ENCODE measurements around the gene MCM9. TPM values are rescaled to one million over a fixed set of nuclear protein-coding genes. Genes with fewer than 3 reads are reported as not detected.

MCM9 gene
- total RNA-seq, 1 donor from 2014 or later, result 17.6 TPM

DNA sequence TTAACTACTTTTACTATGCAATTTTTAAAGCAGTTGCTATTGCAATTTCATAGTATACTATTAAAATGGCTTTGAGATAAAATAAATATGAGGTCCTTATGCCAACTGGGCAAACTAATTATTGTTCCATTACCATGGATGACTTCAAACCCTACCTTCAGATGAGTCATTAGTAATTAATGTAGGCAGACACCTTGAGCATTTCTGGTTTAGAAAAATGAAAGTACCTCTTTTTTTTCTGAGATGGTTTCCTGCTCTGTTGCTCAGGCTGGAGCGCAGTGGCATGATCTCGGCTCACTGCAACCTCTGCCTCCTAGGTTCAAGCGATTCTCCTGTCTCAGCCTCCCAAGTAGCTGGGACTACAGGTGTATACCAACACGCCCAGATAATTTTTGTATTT, 29.1 kb downstream of the MCM9 start:
- no peaks in the 10 kb centered on the region for H3K27me3 Mint-ChIP-seq (ENCODE audit: low read depth)
- H3K4me1 Mint-ChIP-seq, result peaks cover 3% of the 10 kb centered on the region
- H3K9me3 Mint-ChIP-seq, result no peaks in the 10 kb centered on the region
- H3K4me3 Mint-ChIP-seq, result no peak overlapping the region
- TF ChIP-seq, protein P1, sequence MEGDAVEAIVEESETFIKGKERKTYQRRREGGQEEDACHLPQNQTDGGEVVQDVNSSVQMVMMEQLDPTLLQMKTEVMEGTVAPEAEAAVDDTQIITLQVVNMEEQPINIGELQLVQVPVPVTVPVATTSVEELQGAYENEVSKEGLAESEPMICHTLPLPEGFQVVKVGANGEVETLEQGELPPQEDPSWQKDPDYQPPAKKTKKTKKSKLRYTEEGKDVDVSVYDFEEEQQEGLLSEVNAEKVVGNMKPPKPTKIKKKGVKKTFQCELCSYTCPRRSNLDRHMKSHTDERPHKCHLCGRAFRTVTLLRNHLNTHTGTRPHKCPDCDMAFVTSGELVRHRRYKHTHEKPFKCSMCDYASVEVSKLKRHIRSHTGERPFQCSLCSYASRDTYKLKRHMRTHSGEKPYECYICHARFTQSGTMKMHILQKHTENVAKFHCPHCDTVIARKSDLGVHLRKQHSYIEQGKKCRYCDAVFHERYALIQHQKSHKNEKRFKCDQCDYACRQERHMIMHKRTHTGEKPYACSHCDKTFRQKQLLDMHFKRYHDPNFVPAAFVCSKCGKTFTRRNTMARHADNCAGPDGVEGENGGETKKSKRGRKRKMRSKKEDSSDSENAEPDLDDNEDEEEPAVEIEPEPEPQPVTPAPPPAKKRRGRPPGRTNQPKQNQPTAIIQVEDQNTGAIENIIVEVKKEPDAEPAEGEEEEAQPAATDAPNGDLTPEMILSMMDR (IDR thresholded peaks at IDR 0.05; ENCODE audit: unreplicated experiment), result no peak
- no peak for DNase-seq (ENCODE audit: low spot score in 2 of 2, unreplicated experiment in 2 of 2)
- no peak overlapping the region for H3K27ac Mint-ChIP-seq
- peaks cover 25% of the 10 kb centered on the region for H3K36me3 Mint-ChIP-seq

DNA sequence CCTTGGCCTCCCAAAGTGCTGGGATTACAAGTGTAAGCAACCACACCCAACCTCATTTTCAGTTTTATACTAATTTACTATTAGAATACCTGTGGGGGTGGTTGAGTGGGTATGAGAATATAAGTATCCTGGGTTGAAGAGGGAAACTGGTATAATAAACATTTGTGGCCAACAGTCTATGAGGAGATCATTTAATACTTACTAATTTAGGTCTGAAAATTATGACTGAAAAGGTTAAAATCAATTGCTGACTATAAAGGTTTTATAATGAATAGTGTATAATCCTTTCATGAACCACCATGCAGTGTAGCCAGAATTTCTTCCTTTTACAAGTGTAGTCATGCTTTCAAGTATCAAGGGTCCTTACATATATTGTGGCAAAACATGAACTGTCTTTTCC, 29.9 kb downstream of the MCM9 start:
- no peak overlapping the region for H3K4me3 Mint-ChIP-seq
- peaks cover 11% of the 10 kb centered on the region for H3K4me1 Mint-ChIP-seq
- TF ChIP-seq, protein P1 (IDR thresholded peaks at IDR 0.05; ENCODE audit: unreplicated experiment), result no peak
- peaks cover 19% of the 10 kb centered on the region for H3K36me3 Mint-ChIP-seq
- no peaks in the 10 kb centered on the region for H3K9me3 Mint-ChIP-seq
- H3K27ac Mint-ChIP-seq, result no peak overlapping the region
- DNase-seq (ENCODE audit: low spot score in 2 of 2, unreplicated experiment in 2 of 2), result no peak
- H3K27me3 Mint-ChIP-seq (ENCODE audit: low read depth), result no peaks in the 10 kb centered on the region

DNA sequence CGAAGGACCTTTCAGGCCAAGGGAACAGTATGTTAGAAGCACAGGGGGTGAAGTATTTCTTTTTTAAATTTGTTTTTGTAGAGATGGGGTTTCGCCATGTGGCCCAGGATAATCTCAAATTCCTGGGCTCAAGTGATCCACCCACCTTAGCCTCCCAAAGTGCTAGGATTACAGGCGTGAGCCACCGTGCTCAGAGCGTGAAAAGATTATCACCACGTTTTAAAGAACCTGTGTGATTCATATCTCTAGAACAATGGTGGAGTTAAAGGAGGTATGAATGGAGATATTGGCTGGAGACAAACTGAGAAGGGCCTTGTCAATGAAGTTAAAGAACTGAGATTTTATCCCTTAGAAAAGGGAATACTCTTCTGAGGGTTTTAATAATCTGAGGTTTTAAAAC, 31.3 kb downstream of the MCM9 start:
- H3K36me3 Mint-ChIP-seq, result peaks cover 22% of the 10 kb centered on the region
- H3K4me1 Mint-ChIP-seq, result peaks cover 21% of the 10 kb centered on the region
- H3K27ac Mint-ChIP-seq, result peak overlapping the region; percentile 3
- TF ChIP-seq, protein P1 (IDR thresholded peaks at IDR 0.05; ENCODE audit: unreplicated experiment), result no peak
- H3K4me3 Mint-ChIP-seq, result no peak overlapping the region
- no peak for DNase-seq (ENCODE audit: low spot score in 2 of 2, unreplicated experiment in 2 of 2)
- H3K9me3 Mint-ChIP-seq, result no peaks in the 10 kb centered on the region
- no peaks in the 10 kb centered on the region for H3K27me3 Mint-ChIP-seq (ENCODE audit: low read depth)

DNA sequence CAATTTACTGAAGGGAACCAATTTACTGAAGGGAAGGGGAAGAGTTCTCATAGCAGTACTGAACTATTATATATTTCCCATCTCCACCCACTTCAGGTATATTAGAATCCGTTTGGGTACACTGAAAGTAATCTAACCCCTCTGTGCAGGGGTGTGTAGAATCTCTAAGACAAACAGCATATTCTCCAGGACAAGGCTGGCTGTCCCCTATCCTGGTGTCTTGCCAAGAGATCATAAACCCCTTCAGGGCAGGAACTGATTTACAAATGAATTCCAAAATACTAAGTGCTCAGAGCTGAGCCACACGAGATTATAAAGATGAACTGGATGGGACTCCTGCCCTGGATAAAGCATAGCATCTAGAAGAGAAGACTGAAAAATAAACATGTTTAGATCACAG, 31.8 kb downstream of the MCM9 start:
- Mint-ChIP-seq H3K4me1 (peaks cover 23% of the 10 kb centered on the region), H3K36me3 (peaks cover 23% of the 10 kb centered on the region), H3K27ac (peak overlapping the region; percentile 3), H3K9me3 (no peaks in the 10 kb centered on the region), H3K4me3 (no peak overlapping the region), H3K27me3 (ENCODE audit: low read depth) (no peaks in the 10 kb centered on the region)
- TF ChIP-seq, protein P1 (IDR thresholded peaks at IDR 0.05; ENCODE audit: unreplicated experiment), result no peak
- no peak for DNase-seq (ENCODE audit: low spot score in 2 of 2, unreplicated experiment in 2 of 2)

DNA sequence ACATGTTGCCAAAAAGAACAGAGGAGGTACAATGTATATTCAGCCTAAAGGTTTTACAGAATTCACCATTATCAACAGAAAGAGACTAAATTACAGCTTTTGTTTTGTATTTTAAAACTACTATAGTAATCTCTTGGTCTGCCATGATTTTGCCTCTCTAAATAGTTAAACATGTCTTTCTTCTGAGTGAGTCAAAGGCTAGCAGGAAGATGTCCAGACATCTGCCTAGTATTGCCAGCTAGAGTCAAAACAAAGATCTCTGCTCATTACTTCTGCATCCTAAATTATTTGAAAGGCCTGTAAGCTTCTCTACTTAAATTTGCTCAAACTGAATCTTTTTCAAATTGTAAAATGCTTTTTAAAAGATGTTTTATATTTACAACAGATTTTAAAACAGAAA, 32.2 kb downstream of the MCM9 start:
- peak overlapping the region; percentile 3 for H3K27ac Mint-ChIP-seq
- no peaks in the 10 kb centered on the region for H3K27me3 Mint-ChIP-seq (ENCODE audit: low read depth)
- H3K4me1 Mint-ChIP-seq, result peaks cover 25% of the 10 kb centered on the region
- TF ChIP-seq, protein P1 (IDR thresholded peaks at IDR 0.05; ENCODE audit: unreplicated experiment), result no peak
- H3K9me3 Mint-ChIP-seq, result no peaks in the 10 kb centered on the region
- peaks cover 22% of the 10 kb centered on the region for H3K36me3 Mint-ChIP-seq
- H3K4me3 Mint-ChIP-seq, result no peak overlapping the region
- DNase-seq (ENCODE audit: low spot score in 2 of 2, unreplicated experiment in 2 of 2), result no peak

DNA sequence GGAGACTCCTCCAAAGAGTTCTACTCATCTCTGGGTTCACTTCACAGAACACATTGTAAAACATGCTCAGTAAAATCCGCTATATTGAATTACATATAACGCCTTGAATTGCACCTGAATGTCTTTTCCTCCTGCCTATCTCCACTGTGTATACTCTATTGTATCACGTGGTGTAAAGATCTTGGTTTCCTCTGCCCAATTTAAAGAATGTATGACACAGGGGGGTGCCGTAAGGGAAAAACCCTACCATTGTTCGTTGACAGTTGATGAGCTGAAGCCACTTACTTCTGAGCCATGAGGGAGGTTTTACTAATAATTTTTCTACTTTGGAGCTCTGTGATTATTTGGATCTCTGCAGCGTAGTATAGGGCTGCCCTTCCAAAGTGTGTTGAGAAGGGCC, 35.0 kb downstream of the MCM9 start:
- Mint-ChIP-seq H3K27ac (peak overlapping the region; percentile 49), H3K36me3 (peaks cover 21% of the 10 kb centered on the region), H3K9me3 (no peaks in the 10 kb centered on the region), H3K4me1 (peaks cover 36% of the 10 kb centered on the region), H3K4me3 (no peak overlapping the region), H3K27me3 (ENCODE audit: low read depth) (no peaks in the 10 kb centered on the region)
- TF ChIP-seq, protein P1 (IDR thresholded peaks at IDR 0.05; ENCODE audit: unreplicated experiment), result no peak
- no peak for DNase-seq (ENCODE audit: low spot score in 2 of 2, unreplicated experiment in 2 of 2)
